Panc1 (cell line): ENCODE results near the gene USP28.

Experiments used
- CTCF ChIP-seq: fragments of 450-650 bp; IDR thresholded peaks from 2 replicates; pipeline ENCODE4 v1.5.1; 2017; ENCODE audit warnings: mild to moderate bottlenecking
- POLR2AphosphoS5 ChIP-seq: IDR thresholded peaks from 2 replicates; pipeline ENCODE4 v1.6.1; 2012; ENCODE audit warnings: mild to moderate bottlenecking, low read depth, low read length, moderate library complexity
- SIN3A ChIP-seq: IDR thresholded peaks from 2 replicates; pipeline ENCODE4 v1.6.1; 2012; ENCODE audit warnings: low read depth, mild to moderate bottlenecking, low read length, moderate library complexity, borderline replicate concordance; ENCODE audit not compliant: insufficient read depth

GRCh38 chr11:113884361-113884836 lies 9.0 kb upstream of the USP28 start:
- TF ChIP-seq CTCF (no peak), SIN3A (no peak), POLR2AphosphoS5 (no peak)
